ENCODE results near the gene SPSB4.

- TF ChIP-seq, protein P1, sequence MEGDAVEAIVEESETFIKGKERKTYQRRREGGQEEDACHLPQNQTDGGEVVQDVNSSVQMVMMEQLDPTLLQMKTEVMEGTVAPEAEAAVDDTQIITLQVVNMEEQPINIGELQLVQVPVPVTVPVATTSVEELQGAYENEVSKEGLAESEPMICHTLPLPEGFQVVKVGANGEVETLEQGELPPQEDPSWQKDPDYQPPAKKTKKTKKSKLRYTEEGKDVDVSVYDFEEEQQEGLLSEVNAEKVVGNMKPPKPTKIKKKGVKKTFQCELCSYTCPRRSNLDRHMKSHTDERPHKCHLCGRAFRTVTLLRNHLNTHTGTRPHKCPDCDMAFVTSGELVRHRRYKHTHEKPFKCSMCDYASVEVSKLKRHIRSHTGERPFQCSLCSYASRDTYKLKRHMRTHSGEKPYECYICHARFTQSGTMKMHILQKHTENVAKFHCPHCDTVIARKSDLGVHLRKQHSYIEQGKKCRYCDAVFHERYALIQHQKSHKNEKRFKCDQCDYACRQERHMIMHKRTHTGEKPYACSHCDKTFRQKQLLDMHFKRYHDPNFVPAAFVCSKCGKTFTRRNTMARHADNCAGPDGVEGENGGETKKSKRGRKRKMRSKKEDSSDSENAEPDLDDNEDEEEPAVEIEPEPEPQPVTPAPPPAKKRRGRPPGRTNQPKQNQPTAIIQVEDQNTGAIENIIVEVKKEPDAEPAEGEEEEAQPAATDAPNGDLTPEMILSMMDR (IDR thresholded peaks at IDR 0.05; ENCODE audit: low read length), result no peak
- no peak for TF ChIP-seq EZH2phosphoT487 (IDR thresholded peaks at IDR 0.05; ENCODE audit: low read length)
- no peak for TF ChIP-seq EZH2 (optimal IDR thresholded peaks at IDR 0.05; ENCODE audit: low read depth, low read length)
Observed at GRCh38 chr3:141108039-141108438, 56.9 kb downstream of the SPSB4 start.

Data from MM.1S (cell line).